Neutrophil (primary cell): ENCODE data around the gene EPHA3.

ENCODE experiments used
- H3K27ac ChIP-seq: fragments of 200-600 bp; sonication (generic); 2 replicates; pipeline ENCODE4 v1.5.1; 2016; ENCODE audit warnings: mild to moderate bottlenecking, moderate library complexity
- H3K27me3 ChIP-seq: fragments of 200-600 bp; sonication (generic); 2 replicates; pipeline ENCODE4 v1.6.0; 2016; ENCODE audit warnings: mild to moderate bottlenecking
- H3K36me3 ChIP-seq: fragments of 200-600 bp; sonication (generic); 2 replicates; pipeline ENCODE4 v1.5.1; 2017
- H3K4me1 ChIP-seq, 2 experiments: fragments of 200-600 bp in 1 of 2; sonication (generic) in 1 of 2; 1 replicate in 1 of 2; 2 replicates in 1 of 2; pipeline versions ENCODE4 v1.5.1 to v1.6.1; 2013 to 2016; ENCODE audit warnings: low read depth in 1 of 2, low read length in 1 of 2, mild to moderate bottlenecking in 1 of 2, moderate library complexity in 1 of 2; ENCODE audit not compliant: control insufficient read depth in 1 of 2, insufficient read depth in 1 of 2
- H3K4me3 ChIP-seq, 2 experiments: fragments of 200-600 bp in 1 of 2; sonication (generic) in 1 of 2; 1 replicate in 1 of 2; 2 replicates in 1 of 2; pipeline ENCODE4 v1.5.1; 2013 to 2016; ENCODE audit warnings: low read depth in 1 of 2, low read length in 1 of 2, mild to moderate bottlenecking in 1 of 2, moderate library complexity in 1 of 2
- H3K9me3 ChIP-seq: fragments of 200-600 bp; sonication (generic); 2 replicates; pipeline ENCODE4 v1.5.1; 2016
- CTCF ChIP-seq: fragments of 200-600 bp; sonication (generic); IDR thresholded peaks from 2 replicates; pipeline ENCODE4 v1.5.1; 2016; ENCODE audit warnings: antibody characterized with exemption

Gene EPHA3

GRCh38 chr3:89245612-89246011 is 138.2 kb downstream of the EPHA3 start:
- TF ChIP-seq CTCF = no peak
- H3K27me3 ChIP-seq = no peaks in the 10 kb centered on the region

GRCh38 chr3:89246326-89246725 is 138.9 kb downstream of the EPHA3 start:
- H3K9me3 ChIP-seq = no peaks in the 10 kb centered on the region
- no peak overlapping the region for H3K27ac ChIP-seq
- no peaks in the 10 kb centered on the region for H3K36me3 ChIP-seq
- H3K4me3 ChIP-seq = no peak overlapping the region
- H3K4me1 ChIP-seq = no peaks in the 10 kb centered on the region
- H3K27me3 ChIP-seq = no peaks in the 10 kb centered on the region
- TF ChIP-seq CTCF = no peak

More at GRCh38 chr3:89245612-89246011, 138.2 kb downstream of the EPHA3 start:
- H3K9me3 ChIP-seq = no peaks in the 10 kb centered on the region
- no peak overlapping the region for H3K27ac ChIP-seq
- H3K4me3 ChIP-seq = no peak overlapping the region
- H3K36me3 ChIP-seq = no peaks in the 10 kb centered on the region
- no peaks in the 10 kb centered on the region for H3K4me1 ChIP-seq

GRCh38 chr3:89250742-89251141 is 143.3 kb downstream of the EPHA3 start:
- Histone ChIP-seq H3K9me3 (no peaks in the 10 kb centered on the region), H3K27me3 (no peaks in the 10 kb centered on the region), H3K4me3 (no peak overlapping the region), H3K4me1 (no peaks in the 10 kb centered on the region), H3K36me3 (no peaks in the 10 kb centered on the region), H3K27ac (no peak overlapping the region)
- TF ChIP-seq CTCF = no peak

- no peaks in the 10 kb centered on the region for H3K27me3 ChIP-seq
- TF ChIP-seq CTCF = no peak
- no peak overlapping the region for H3K4me3 ChIP-seq
- H3K36me3 ChIP-seq = no peaks in the 10 kb centered on the region
- no peaks in the 10 kb centered on the region for H3K4me1 ChIP-seq
- H3K27ac ChIP-seq = no peak overlapping the region
- H3K9me3 ChIP-seq = no peaks in the 10 kb centered on the region
These were observed 144.6 kb downstream of the EPHA3 start for GRCh38 chr3:89252016-89252415.

GRCh38 chr3:89252860-89253259 is 145.4 kb downstream of the EPHA3 start:
- no peaks in the 10 kb centered on the region for H3K4me1 ChIP-seq
- TF ChIP-seq CTCF = no peak
- no peaks in the 10 kb centered on the region for H3K27me3 ChIP-seq
- H3K9me3 ChIP-seq = no peaks in the 10 kb centered on the region
- no peak overlapping the region for H3K4me3 ChIP-seq
- no peaks in the 10 kb centered on the region for H3K36me3 ChIP-seq
- H3K27ac ChIP-seq = no peak overlapping the region

GRCh38 chr3:89256395-89256794 is 149.0 kb downstream of the EPHA3 start:
- H3K4me3 ChIP-seq = no peak overlapping the region
- no peaks in the 10 kb centered on the region for H3K9me3 ChIP-seq
- H3K36me3 ChIP-seq = no peaks in the 10 kb centered on the region
- TF ChIP-seq CTCF = no peak
- H3K27ac ChIP-seq = no peak overlapping the region
- H3K4me1 ChIP-seq = no peaks in the 10 kb centered on the region
- H3K27me3 ChIP-seq = no peaks in the 10 kb centered on the region
